GM19463 (cell line): ENCODE measurements around the gene SUDS3.

Experiments used
- ATAC-seq: cut with Tn5 transposase; IDR thresholded peaks from one replicate; pipeline ENCODE4 v1.9.1; 2021; ENCODE audit warnings: mild to moderate bottlenecking, moderate library complexity; ENCODE audit not compliant: unreplicated experiment

Gene SUDS3

DNA sequence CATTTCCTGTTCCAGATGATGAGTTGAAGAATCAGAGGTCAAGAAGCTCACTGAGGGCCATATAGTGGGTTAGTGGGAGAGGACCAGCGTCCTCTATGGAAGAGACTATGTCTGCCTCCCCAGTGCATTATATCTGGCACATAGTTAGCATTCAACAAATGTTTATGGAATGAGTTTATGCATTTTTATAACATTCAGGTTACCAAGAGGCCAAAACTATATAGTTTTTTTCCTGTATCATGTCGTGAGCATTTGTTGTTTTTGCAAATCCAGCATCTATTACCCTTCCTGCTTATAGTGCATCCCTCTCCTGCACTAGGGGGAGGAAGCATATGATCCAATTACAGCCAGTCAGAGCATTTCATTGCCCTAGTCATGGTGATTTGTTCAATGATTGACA, 60.6 kb downstream of the SUDS3 start:
- ATAC-seq = no peak

DNA sequence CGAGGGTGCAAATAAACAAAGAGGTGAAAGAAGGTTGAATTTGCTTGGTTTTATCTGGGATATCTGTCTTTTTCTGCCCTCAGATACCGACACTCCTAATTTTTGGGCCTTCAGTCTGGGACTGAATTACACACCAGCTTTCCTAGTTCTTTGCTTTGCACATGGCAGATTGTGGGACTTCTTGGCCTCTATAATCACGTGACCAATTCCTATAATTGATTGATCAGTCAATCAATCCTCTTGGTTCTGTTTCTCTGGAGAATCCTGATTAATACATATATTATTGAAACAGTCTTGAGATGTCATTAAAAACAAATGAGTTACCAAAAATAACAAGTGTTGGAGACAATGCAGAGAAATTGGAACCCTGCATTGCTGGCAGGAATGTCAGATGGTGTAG, 62.7 kb downstream of the SUDS3 start:
- no peak for ATAC-seq

DNA sequence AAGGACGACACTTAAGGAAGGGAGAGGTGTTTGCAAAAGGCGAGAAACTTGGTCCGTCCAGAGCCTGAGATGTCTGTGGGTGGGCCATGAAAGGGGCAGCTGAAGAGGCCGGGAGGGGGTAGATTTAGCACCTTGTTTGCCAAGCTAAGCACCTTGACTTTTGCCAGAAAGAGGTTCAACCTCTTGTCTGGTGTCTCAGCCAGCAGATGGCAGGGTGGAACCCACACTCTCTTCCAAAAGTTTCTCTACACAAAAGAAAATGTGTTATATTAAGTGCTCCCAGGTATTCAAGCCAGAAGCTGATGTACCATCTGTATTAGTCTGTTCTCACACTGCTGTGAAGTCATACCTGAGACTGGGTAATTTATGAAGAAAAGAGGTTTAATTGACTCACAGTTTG, 69.9 kb downstream of the SUDS3 start:
- ATAC-seq = no peak

DNA sequence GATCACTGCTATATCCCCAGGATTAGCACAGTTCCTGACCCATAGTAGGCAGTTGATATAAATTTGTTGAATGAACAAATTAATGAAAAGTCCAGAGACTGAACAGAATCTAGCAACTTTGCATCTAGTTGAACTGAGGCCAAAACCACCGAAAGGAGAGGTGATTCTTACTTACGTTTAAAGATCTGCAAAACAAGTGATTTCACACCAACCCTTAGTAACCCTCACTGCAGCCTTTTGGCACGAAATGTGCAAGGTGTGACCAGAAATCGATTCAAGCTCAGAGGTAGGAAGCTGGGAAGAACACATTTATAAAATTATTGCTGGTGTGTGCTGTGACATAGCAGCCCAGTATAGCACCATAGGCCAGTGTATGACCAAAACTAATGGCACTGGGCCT, 70.8 kb downstream of the SUDS3 start:
- no peak for ATAC-seq

DNA sequence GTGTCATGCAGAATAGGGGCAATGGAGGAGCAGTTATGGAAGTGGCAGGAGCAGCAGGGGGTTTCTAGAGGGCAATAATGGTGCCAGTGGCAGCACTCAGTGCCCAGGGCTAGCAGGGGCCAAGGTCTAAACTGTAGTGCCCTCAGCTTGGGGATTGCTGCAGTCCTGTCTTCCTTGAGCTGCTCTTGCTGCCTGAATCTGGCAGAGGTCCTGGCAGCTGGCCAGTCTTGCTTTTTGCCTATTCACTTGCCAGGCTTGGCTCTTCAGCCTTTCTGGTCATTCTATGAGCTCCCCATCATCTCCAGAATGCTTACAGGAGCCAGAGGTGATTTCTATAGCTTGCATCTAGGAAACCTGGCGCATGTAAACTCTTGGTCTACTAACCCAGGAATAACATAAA, 72.0 kb downstream of the SUDS3 start:
- ATAC-seq = no peak

DNA sequence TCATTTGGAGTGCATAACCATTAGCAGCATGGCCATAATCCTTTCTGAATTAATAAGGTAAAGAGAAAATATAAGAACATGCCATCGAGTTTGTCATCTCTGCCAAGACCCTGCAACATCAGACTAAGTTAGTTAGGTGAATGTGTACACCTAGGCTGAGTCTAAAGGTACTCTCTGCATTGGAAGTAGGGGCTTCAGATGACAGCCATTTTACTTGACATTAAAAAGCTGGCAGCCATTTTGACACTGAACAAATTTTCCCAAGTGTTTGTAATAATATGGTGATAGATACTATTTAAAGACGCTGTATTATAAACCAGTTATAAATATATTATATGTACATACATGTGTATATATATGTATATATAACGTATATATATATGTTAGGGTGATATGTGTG, 79.0 kb downstream of the SUDS3 start:
- no peak for ATAC-seq

DNA sequence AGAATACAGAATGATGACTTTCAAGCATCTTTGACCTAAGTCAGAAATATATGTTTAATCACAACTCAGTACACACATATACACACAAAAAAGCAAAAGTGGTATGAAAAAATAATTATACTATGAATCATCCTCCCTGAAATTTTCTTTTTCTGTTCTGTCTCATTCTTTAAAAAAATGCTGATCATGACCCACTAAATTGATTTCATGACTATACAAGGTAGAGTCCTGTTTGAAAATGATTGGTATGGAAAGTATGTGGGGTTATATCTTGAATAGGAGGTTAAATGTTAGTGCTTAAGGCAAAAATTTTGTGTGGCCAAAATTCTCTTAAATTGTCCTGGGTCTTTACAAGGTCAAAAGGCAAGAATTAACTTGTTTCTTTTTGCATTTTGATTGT, 80.4 kb downstream of the SUDS3 start:
- no peak for ATAC-seq

DNA sequence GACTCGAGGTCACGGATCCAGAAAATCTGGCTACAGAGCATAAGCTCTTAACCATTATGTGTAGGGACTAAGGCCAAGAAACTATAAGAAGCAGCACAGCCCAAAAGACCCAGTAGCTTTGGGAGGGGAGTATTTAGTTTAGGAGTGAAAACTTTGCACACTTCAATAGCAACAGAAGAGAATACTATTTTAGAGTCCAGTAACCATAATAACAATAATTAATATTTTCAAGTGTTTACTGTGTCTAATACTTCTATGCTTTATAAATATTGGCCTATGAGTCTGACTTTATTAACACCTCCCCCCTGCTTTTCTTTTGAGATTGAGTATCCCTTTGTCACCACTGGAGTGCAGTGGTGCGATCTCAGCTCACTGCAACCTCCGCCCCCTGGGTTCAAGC, 82.8 kb downstream of the SUDS3 start:
- ATAC-seq = no peak

DNA sequence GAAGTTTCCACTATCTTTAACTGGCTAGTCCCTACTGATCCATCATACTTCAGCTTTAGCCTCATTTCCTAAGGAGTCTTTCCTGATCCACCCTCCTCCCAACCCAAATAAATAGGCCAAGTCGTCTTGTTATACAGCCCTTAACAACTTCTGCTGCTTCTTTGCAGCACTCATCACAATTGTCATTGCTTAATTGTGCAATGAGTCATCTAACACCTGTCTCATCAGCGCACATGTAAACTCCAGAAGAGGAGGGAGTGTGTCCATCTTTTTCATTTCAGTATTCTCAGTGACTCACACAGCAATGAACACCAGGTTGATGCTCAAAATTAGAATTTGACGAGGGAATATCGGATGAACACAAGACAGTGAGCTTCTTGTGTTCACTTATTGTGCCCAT, 87.3 kb downstream of the SUDS3 start:
- no peak for ATAC-seq

DNA sequence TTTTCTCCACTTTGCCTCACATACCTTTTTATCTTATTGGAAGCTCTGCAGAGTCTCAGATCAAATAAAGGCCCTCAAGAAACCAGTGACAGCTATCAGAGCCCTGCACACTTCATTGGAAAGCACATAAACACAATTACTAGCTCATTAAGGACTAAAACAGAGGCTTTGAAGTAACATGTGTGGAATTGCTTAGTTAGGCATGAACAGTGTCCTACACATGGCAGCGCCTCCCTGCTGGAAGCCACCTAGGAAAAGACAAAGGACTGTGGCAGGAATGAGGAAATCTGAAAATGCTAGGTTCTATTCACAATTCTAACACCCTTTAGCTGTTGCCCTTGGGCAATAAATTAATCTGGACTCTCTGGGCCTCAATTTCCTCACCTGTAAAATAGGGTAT, 89.4 kb downstream of the SUDS3 start:
- ATAC-seq = no peak
